Stimulated activated CD8-positive, alpha-beta memory T cell treated with anti-CD3 and anti-CD28 coated beads, Interleukin-4, amount 100 ng/mL, for 24 hours (primary cell): ENCODE data around the gene CDON.

Experiments used
- DNase-seq: peaks from one replicate; pipeline ENCODE4 v3.0.0-alpha.2; 2020; ENCODE audit warnings: low read depth

CDON gene

GRCh38 chr11:126083829-126084607 lies 21.4 kb upstream of the CDON start:
- no peak for DNase-seq

DNA sequence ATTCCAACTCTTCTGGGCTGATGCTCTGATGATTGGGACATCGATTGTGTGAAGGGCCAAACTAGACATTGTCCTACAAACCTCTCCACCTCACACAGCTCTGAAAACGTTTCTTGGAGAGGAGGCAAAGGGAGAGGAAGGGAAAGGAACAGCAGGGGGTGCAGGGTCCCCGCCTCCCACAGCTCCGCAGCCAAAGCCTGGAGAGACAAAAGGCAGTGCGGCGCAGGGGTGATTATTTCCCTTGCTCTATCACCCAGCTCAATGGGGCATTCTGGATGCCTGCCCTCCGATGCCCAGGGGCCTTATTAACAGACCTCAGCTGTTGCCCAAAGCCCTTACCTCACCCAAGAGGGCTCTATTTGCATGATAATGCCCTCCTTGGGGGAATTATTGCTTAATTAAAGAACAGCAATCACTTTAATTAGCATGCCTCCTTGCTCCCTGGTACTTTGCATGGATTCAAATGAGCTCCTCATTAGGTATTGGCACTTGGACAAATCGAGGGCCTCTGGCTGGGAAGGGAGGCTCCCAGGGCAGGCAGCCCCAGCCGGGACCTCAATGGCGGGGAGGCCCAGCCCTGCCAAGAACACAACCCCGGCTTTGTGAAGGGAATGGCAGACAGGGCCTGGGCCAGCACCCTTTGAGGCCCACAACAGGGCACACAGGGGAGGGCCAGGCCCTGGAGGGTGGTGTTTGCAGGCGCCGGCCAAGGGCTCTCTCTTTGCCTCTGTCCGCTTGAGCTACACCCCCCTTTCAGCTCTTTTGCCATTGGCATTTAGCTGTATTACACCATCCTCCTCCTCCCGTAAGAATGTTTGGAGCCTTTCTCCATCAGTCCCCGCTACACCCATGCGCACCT lies 19.8 kb upstream of the CDON start:
- no peak for DNase-seq

GRCh38 chr11:126081915-126082250 lies 19.2 kb upstream of the CDON start:
- no peak for DNase-seq

DNA sequence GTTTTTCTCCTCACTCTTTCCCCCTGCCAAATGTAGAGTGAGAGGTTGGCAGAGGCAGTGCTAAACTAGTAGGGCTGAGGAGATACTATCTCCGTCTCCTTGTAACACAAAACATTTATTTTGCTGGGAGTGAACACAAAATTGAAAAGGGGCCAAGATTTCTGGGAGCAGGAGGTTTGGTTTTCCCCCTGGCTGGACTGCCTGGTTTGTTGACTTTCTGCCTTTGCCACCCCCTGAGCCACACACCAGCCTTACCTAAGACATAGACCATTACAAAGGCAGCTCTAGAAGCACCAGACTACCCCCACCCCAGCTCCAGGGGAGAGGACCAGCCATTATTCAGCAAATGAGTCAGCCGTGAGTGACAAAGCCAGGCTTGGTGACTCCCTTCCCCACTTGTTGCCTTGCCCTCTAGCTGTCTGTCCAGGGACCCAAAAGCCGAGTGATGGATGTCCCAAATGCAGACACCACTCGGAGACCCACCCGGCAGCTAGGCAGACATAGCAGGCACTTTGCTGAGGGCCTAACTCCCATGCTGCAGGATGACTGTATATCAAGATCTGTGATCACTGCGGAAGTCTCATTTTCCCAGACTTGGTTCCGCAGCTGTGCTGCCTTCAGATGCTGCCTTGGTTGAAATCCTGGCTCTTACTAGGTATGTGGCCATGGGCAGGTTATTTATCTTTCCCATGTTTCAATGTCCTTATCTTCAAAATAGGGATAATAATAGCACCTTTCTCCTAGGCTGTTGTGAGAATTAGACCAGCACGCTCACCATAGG lies 17.7 kb upstream of the CDON start:
- DNase-seq: no peak

- no peak for DNase-seq
Measured at GRCh38 chr11:126079621-126080124, 17.0 kb upstream of the CDON start.

DNA sequence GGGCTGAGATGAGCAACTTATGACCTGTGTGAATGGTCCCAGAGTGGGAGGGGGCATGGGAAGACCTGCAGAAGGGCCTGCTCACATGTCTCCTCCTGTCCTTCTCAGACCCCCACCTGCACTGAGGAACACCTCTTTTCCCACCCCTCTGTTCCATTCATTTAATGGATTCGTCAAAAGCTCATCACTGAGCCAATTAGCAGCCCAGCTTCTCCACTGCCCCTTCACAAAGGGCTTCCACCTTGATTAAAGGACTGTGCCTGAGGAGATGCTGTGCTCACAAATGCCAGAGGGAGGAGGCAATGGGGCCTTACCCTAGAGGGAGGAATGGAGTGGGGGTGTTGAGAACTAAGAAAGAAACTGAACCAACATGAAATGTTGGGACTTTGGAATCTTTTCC lies 14.0 kb upstream of the CDON start:
- no peak for DNase-seq

DNA sequence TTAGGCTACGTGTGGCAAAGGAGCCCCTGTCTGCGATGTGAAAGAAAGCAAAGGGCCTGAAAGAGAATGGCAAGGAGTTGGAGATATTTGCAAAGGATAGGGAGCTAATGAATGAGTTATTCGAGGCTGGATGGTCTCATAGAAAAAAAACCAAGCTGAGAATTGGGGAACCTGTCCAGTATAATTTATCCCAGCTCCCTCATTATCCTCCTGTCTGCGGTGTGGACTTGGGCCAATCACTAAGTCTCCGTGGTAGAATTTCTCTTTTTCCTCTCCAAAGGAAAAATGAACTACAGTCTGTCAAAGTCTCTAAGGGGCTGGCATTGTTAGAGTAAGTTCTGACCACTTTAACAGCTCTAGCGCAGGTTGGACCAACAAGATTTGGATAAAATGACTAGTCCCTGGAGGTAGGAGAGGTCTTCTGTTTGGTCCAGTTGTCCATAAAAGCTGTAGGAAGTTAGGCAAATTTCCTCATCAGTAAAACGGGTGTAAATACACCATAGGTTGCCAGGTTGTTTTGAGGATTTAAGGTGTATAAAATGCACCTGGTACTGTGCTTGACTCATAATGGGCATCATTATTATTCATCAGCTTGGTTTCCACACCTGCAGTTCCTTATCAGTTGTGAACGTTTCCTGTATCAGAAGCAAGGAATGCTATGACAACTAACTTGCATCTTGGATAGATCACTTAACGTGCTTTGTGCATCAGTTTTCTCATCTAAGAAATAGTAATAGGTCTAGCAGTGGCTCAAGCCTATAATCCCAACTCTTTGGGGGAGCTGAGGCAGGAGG lies 10.3 kb upstream of the CDON start:
- no peak for DNase-seq

DNA sequence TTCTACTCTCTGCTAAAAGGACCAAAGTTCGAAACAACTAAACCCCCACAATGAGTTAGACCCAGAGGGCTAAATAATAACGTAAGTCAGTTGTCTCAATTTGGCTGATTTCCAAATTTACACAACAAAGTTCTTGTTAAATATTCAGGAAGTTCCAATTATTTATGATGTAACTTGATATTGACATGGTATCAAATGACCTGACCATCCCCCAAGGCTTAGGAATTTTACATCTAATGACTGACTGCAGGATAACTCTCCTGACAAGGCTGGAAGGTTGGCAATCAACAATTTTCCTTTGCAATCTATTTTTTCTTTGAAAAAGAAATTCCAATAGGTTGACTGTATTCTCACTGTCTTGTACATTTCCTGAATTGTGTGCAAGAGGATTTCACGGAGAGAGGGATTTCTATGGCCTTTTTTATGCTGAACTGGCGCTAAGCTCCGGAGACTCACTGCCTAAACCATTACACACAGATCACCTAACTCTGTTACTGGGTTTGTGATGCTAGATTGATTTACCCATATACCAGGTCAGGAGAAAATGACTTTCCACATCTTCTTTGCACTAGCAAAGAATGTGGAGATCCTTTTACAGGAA lies 9.6 kb upstream of the CDON start:
- DNase-seq: no peak

DNA sequence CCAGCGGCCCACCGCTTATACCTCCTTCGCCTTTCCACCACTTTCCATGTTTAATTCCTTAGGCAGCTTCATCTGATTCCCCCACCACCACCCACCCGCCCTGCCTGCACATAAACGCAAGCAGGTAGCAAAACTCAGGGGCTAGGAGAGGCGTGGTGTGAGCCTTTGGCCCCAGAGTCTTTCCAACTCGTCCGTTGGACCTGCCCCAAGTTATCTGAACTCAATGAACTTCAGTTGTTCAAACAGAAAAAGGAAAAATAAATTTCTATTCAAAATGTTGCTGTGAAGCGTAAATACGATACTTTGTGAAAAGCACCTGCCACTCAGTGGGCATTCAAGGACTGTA lies 814 bp upstream of the CDON start:
- DNase-seq: no peak

GRCh38 chr11:126061707-126062678 lies 673 bp downstream of the CDON start:
- peak; percentile 11 for DNase-seq

GRCh38 chr11:126060757-126061171 lies 1.9 kb downstream of the CDON start:
- DNase-seq: no peak

GRCh38 chr11:126059238-126059781 lies 3.4 kb downstream of the CDON start:
- DNase-seq: no peak

GRCh38 chr11:126058105-126058874 lies 4.4 kb downstream of the CDON start:
- no peak for DNase-seq

DNA sequence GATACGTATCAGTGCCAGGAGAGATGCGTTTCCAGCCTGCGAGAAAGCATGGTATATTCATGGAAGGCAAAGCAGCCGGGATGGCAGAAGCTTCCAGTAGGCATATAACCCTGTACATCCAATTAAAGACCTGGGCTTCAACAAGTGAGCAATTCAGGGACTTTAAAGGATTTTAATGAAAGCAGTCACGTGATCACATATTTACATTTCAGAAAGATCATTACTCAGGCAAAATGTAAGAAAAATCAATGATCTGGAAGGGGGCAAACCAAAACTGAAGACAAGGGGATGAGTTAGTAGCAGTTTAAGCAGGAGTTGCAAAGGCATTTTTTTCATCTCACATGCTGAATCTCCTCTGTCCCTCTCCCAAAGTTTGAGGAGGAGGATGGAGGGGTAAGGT lies 7.8 kb downstream of the CDON start:
- DNase-seq: no peak

DNA sequence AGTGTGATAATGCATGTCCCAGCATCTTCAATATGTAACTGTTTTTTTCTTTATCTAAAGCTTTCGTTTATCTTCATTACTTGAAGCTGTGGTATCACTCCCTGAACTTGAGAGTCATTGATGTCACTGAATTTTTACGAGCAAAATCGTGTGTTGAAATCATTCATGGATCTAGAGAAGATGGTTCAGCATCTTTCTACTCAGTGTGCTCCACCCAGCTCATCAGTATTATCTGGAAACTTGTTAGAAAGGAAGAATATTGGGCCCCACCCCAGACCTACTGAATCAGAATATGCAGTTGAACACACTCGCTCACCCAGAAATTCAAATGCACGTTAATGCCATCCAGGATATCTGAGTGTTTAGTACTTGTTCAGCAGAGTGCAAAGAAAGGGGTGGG lies 8.3 kb downstream of the CDON start:
- DNase-seq: no peak

GRCh38 chr11:126053415-126054286 lies 9.0 kb downstream of the CDON start:
- DNase-seq: no peak

DNA sequence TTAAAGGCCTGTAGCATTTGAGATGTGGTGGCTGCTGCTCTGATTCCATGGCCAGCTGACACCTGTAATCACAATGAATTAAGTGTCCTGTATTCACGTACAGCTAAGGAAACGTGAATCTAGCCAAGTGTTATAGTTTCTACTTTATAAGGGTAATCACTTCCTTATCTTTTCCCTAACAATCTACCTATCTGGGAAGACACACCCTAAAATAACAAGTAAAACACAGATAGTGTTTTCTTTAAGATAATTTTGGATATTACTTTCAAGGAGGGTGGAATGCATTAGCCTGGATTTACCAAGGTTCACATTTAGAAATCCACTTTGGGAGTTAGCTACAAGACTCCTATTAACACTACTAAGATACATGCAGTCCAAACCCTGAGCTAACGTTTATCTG lies 11.5 kb downstream of the CDON start:
- no peak for DNase-seq

DNA sequence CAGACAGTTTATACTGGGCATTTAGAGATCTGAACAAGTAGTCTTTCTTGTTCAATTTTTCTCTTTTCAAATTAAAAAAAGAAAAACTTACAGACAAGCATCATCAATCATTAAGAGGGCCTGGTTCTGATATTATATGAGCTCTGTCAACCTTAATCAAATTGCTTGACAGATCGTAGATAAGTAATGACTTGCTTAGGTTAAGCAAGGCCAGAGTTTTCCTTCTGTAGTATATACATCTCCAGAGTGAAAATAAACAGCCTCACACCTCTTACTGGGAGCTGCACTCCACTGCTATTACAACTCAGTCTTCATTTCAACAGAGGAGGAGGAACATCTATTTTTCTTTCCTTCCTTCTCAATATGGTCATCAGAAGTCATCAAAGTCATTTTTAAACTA lies 13.5 kb downstream of the CDON start:
- DNase-seq: no peak
